HuH-7 (cell line): ENCODE results near the gene CALN1.
"Not testable (repeated sequence)": the region's sequence is repeated elsewhere in the genome, so short reads cannot be mapped to it uniquely, and the experiment has no call there.

Experiments
- DNase-seq: peaks from one replicate; pipeline ENCODE4 v3.0.0; 2011; ENCODE audit warnings: low spot score

The CALN1 gene

GRCh38 chr7:72097226-72097625 is 314.9 kb downstream of the CALN1 start:
- DNase-seq, result no peak

GRCh38 chr7:72092769-72093168 is 319.4 kb downstream of the CALN1 start:
- no peak for DNase-seq

GRCh38 chr7:72087926-72088325 is 324.2 kb downstream of the CALN1 start:
- DNase-seq, result no peak

GRCh38 chr7:72080865-72081510 is 331.1 kb downstream of the CALN1 start:
- DNase-seq, result no peak

- no peak for DNase-seq
Measured at GRCh38 chr7:72080341-72080766, 331.8 kb downstream of the CALN1 start.

GRCh38 chr7:72078856-72079255 is 333.3 kb downstream of the CALN1 start:
- no peak for DNase-seq

GRCh38 chr7:72078301-72078700 is 333.8 kb downstream of the CALN1 start:
- no peak for DNase-seq

GRCh38 chr7:72077786-72078185 is 334.4 kb downstream of the CALN1 start:
- DNase-seq, result no peak

- DNase-seq, result no peak
Measured at GRCh38 chr7:72072901-72073300, 339.2 kb downstream of the CALN1 start.

- no peak for DNase-seq
Measured at GRCh38 chr7:72069263-72069662, 342.9 kb downstream of the CALN1 start.

- DNase-seq, result not testable (repeated sequence)
Measured at GRCh38 chr7:72065764-72066163, 346.4 kb downstream of the CALN1 start.

- no peak for DNase-seq
Measured at GRCh38 chr7:72064916-72065315, 347.2 kb downstream of the CALN1 start.

GRCh38 chr7:72063330-72063729 is 348.8 kb downstream of the CALN1 start:
- DNase-seq, result no peak

- no peak for DNase-seq
Measured at GRCh38 chr7:72062666-72063065, 349.5 kb downstream of the CALN1 start.

- no peak for DNase-seq
Measured at GRCh38 chr7:72059925-72060324, 352.2 kb downstream of the CALN1 start.

- DNase-seq, result no peak
Measured at GRCh38 chr7:72058579-72058978, 353.6 kb downstream of the CALN1 start.

GRCh38 chr7:72057796-72058195 is 354.3 kb downstream of the CALN1 start:
- no peak for DNase-seq

- no peak for DNase-seq
Measured at GRCh38 chr7:72057231-72057630, 354.9 kb downstream of the CALN1 start.

GRCh38 chr7:72055426-72055825 is 356.7 kb downstream of the CALN1 start:
- DNase-seq, result no peak

GRCh38 chr7:72053292-72053691 is 358.8 kb downstream of the CALN1 start:
- no peak for DNase-seq

GRCh38 chr7:72048420-72048819 is 363.7 kb downstream of the CALN1 start:
- no peak for DNase-seq

- no peak for DNase-seq
Measured at GRCh38 chr7:72042855-72043254, 369.3 kb downstream of the CALN1 start.

- no peak for DNase-seq
Measured at GRCh38 chr7:72040641-72041040, 371.5 kb downstream of the CALN1 start.

- DNase-seq, result no peak
Measured at GRCh38 chr7:72039460-72039859, 372.7 kb downstream of the CALN1 start.
